Neural cell (in vitro differentiated cells): ENCODE data around the gene PHLDB2.

ENCODE experiments used
- CTCF ChIP-seq: fragments of 450-650 bp; IDR thresholded peaks from 2 replicates; pipeline ENCODE4 v1.5.1; 2014; ENCODE audit warnings: antibody characterized with exemption, mild to moderate bottlenecking, moderate library complexity; ENCODE audit not compliant: poor library complexity, severe bottlenecking
- EP300 ChIP-seq: fragments of 450-650 bp; conservative IDR thresholded peaks from 2 replicates; pipeline ENCODE4 v1.6.1; 2014; ENCODE audit warnings: antibody characterized with exemption, mild to moderate bottlenecking, moderate library complexity; ENCODE audit not compliant: poor library complexity, severe bottlenecking
- EZH2 ChIP-seq: fragments of 200-600, 300-800 bp; shearing (Covaris generic), sonication (generic); IDR thresholded peaks from 2 replicates; pipeline ENCODE4 v1.6.1; 2014; ENCODE audit warnings: antibody characterized with exemption, low read length, borderline replicate concordance, mild to moderate bottlenecking; ENCODE audit not compliant: insufficient read depth, poor library complexity, severe bottlenecking
- MXI1 ChIP-seq: fragments of 450-650 bp; conservative IDR thresholded peaks from 2 replicates; pipeline ENCODE4 v1.6.1; 2014; ENCODE audit warnings: antibody characterized with exemption, mild to moderate bottlenecking; ENCODE audit not compliant: poor library complexity, severe bottlenecking
- POLR2AphosphoS5 ChIP-seq: IDR thresholded peaks from 2 replicates; pipeline ENCODE4 v1.6.1; 2012
- RAD21 ChIP-seq: fragments of 450-650 bp; conservative IDR thresholded peaks from 2 replicates; pipeline ENCODE4 v1.6.1; 2014; ENCODE audit warnings: antibody characterized with exemption, mild to moderate bottlenecking, moderate library complexity
- SMC3 ChIP-seq: fragments of 450-650 bp; conservative IDR thresholded peaks from 2 replicates; pipeline ENCODE4 v1.6.1; 2014; ENCODE audit warnings: antibody characterized with exemption, mild to moderate bottlenecking, moderate library complexity; ENCODE audit not compliant: poor library complexity
- TAF1 ChIP-seq: IDR thresholded peaks from 2 replicates; pipeline ENCODE4 v1.6.1; 2012; ENCODE audit warnings: low read depth
- TF ChIP-seq, protein P1 (sequence below): IDR thresholded peaks from 2 replicates; pipeline ENCODE4 v1.6.1; 2012; ENCODE audit warnings: borderline replicate concordance

DNA sequence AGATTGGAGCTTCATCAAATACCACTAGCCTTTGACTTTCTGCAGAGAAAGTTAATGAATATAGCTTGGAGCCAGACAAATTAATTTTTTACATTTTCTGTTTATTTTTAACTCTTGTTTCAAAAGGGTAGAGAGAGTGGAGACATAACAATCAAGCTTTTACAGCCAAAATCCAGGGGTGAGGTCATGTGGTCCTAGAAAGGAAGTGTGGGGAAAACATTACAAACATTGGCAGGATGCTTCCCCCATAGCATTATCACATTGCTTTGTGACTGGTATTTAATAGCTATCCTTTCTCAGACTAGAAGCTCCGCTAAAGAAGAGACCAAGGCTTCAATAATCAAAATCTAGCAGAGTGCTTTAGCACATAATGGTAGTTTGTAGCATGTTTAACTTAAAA, 46.4 kb upstream of the PHLDB2 start:
- TF ChIP-seq CTCF (no peak), POLR2AphosphoS5 (no peak), RAD21 (no peak), EZH2 (no peak), MXI1 (no peak), TAF1 (no peak), EP300 (no peak), SMC3 (no peak)
- TF ChIP-seq, protein P1, sequence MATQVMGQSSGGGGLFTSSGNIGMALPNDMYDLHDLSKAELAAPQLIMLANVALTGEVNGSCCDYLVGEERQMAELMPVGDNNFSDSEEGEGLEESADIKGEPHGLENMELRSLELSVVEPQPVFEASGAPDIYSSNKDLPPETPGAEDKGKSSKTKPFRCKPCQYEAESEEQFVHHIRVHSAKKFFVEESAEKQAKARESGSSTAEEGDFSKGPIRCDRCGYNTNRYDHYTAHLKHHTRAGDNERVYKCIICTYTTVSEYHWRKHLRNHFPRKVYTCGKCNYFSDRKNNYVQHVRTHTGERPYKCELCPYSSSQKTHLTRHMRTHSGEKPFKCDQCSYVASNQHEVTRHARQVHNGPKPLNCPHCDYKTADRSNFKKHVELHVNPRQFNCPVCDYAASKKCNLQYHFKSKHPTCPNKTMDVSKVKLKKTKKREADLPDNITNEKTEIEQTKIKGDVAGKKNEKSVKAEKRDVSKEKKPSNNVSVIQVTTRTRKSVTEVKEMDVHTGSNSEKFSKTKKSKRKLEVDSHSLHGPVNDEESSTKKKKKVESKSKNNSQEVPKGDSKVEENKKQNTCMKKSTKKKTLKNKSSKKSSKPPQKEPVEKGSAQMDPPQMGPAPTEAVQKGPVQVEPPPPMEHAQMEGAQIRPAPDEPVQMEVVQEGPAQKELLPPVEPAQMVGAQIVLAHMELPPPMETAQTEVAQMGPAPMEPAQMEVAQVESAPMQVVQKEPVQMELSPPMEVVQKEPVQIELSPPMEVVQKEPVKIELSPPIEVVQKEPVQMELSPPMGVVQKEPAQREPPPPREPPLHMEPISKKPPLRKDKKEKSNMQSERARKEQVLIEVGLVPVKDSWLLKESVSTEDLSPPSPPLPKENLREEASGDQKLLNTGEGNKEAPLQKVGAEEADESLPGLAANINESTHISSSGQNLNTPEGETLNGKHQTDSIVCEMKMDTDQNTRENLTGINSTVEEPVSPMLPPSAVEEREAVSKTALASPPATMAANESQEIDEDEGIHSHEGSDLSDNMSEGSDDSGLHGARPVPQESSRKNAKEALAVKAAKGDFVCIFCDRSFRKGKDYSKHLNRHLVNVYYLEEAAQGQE, result no peak
